K562 (cell line): ENCODE measurements around the gene CDCP1. TPM values are rescaled to one million over a fixed set of nuclear protein-coding genes. Genes with fewer than 3 reads are reported as not detected.

ENCODE experiments used
- CXXC5 ChIP-seq: fragments of 250-450 bp; sonication (Bioruptor Pico); IDR thresholded peaks from 2 replicates; pipeline ENCODE4 v1.8.0; 2022; ENCODE audit warnings: inconsistent platforms, mild to moderate bottlenecking, moderate library complexity
- ERF ChIP-seq: fragments of 450-650 bp; formaldehyde crosslinking; IDR thresholded peaks from 2 replicates; pipeline ENCODE4 v1.4.0; 2020; ENCODE audit warnings: mild to moderate bottlenecking, mixed read lengths
- ETV5 ChIP-seq: sonication (generic); formaldehyde crosslinking; IDR thresholded peaks from 2 replicates; pipeline ENCODE4 v1.4.0; 2020; ENCODE audit warnings: low read depth, mild to moderate bottlenecking, missing genetic modification reagents
- FOXJ3 ChIP-seq: sonication (generic); formaldehyde crosslinking; IDR thresholded peaks from 2 replicates; pipeline ENCODE4 v1.4.0; 2020; ENCODE audit warnings: mild to moderate bottlenecking, missing genetic modification reagents
- HEY1 ChIP-seq: fragments of 250-450 bp; sonication (Bioruptor Pico); IDR thresholded peaks from 2 replicates; pipeline ENCODE4 v1.5.0; 2020; ENCODE audit warnings: mild to moderate bottlenecking, moderate library complexity, borderline replicate concordance
- HOXB6 ChIP-seq: fragments of 250-450 bp; sonication (Bioruptor Pico); IDR thresholded peaks from 2 replicates; pipeline ENCODE4 v1.5.1; 2022; ENCODE audit warnings: mild to moderate bottlenecking, borderline replicate concordance
- JUN ChIP-seq, 2 experiments: sonication (generic) in 1 of 2; formaldehyde crosslinking in 1 of 2; IDR thresholded peaks; 2 replicates each; pipeline versions ENCODE4 v1.6.1 to v1.8.0; 2012 to 2022; ENCODE audit warnings: borderline replicate concordance in 2 of 2, mild to moderate bottlenecking in 2 of 2, improper control_type of control experiment in 1 of 2, low read depth in 1 of 2, low read length in 1 of 2, missing genetic modification reagents in 1 of 2
- TRIM24 ChIP-seq, 2 experiments: fragments of 450-650 bp; IDR thresholded peaks; 2 replicates each; pipeline ENCODE4 v1.6.1; 2016
- ZBTB9 ChIP-seq: fragments of 450-650 bp; formaldehyde crosslinking; IDR thresholded peaks from 2 replicates; pipeline ENCODE4 v1.4.0; 2020; ENCODE audit warnings: mild to moderate bottlenecking, moderate library complexity
- ZNF197 ChIP-seq: fragments of 200-800 bp; sonication (Bioruptor generic); IDR thresholded peaks from 2 replicates; pipeline ENCODE4 v1.6.1; 2016; ENCODE audit warnings: low read depth, missing genetic modification characterization, missing compliant biosample characterization
- ZNF395 ChIP-seq: fragments of 200-800 bp; sonication (Bioruptor generic); IDR thresholded peaks from 2 replicates; pipeline ENCODE4 v1.6.1; 2017; ENCODE audit warnings: missing genetic modification characterization, missing compliant biosample characterization
- ZNF436 ChIP-seq: fragments of 250-450, 450-650 bp; sonication (Bioruptor Pico); formaldehyde crosslinking; IDR thresholded peaks from 2 replicates; pipeline ENCODE4 v1.7.0; 2020; ENCODE audit warnings: mild to moderate bottlenecking
- polyA plus RNA-seq, 8 experiments: library from polyadenylated mRNA; depleted of rRNA in 4 of 8; stranded (reverse) in 5 of 8; unstranded in 3 of 8; fragments of >200 nt; fragmentation: Nextera tagmentation in 2 of 8; fragmentation: Illumina TruSeq in 1 of 8; extraction: Ambion mirVana in 2 of 8; extraction: Trizol in 1 of 8; gene quantifications; 2 replicates each; pipeline versions ENCODE4 v1.2.1 to v1.2.3, GENCODE V29; 2011 to 2014; ENCODE audit warnings: inconsistent platforms in 1 of 8, missing spikeins in 1 of 8
- total RNA-seq, 7 experiments: library from RNA; depleted of rRNA in 6 of 7; stranded (reverse); fragments of >200 nt in 6 of 7; fragmentation: Illumina TruSeq in 2 of 7; extraction: Trizol in 2 of 7; gene quantifications; 2 replicates each; pipeline versions ENCODE4 v1.2.1 to v1.2.3, GENCODE V29; 2011 to 2021; ENCODE audit warnings: low replicate concordance in 1 of 7
- TF ChIP-seq, protein P1 (sequence below): fragments of 450-650 bp; IDR thresholded peaks from 2 replicates; pipeline ENCODE4 v1.6.1; 2016; ENCODE audit warnings: mild to moderate bottlenecking
- TF ChIP-seq, protein P2 (sequence below): fragments of 250-450 bp; sonication (Bioruptor Pico); IDR thresholded peaks from 2 replicates; pipeline ENCODE4 v1.5.0; 2021
- TF ChIP-seq, protein P3 (sequence below), 2 experiments: fragments of 450-650 bp; IDR thresholded peaks; 2 replicates each; pipeline ENCODE4 v1.6.1; 2018; ENCODE audit warnings: mild to moderate bottlenecking in 2 of 2, low read depth in 1 of 2; ENCODE audit not compliant: partially characterized antibody in 2 of 2

CDCP1 gene
- total and polyA plus RNA-seq, 9 of the 15 experiments (the other 6 are each of a cell fraction or from before 2014, with no cell fraction given) = 3.9 to 16.4 (median 5.2) TPM

GRCh38 chr3:45167011-45167911, 21.1 kb upstream of the CDCP1 start (continued):
- TF ChIP-seq ZNF395 (CRISPR knock-in tag) = peak; percentile 97
- no peak; the same call in 1 of the 2 replicates for TF ChIP-seq HOXB6 (CRISPR knock-in tag)
- TF ChIP-seq ETV5 (CRISPR knock-in tag) = peak; percentile 85
- TF ChIP-seq ZNF197 = 0 out of 2 replicates have a peak, but pooled peaks have one; percentile 54
- peak; percentile 63; the same call in 1 of the 2 replicates for TF ChIP-seq FOXJ3 (CRISPR knock-in tag)
- TF ChIP-seq, protein P1, sequence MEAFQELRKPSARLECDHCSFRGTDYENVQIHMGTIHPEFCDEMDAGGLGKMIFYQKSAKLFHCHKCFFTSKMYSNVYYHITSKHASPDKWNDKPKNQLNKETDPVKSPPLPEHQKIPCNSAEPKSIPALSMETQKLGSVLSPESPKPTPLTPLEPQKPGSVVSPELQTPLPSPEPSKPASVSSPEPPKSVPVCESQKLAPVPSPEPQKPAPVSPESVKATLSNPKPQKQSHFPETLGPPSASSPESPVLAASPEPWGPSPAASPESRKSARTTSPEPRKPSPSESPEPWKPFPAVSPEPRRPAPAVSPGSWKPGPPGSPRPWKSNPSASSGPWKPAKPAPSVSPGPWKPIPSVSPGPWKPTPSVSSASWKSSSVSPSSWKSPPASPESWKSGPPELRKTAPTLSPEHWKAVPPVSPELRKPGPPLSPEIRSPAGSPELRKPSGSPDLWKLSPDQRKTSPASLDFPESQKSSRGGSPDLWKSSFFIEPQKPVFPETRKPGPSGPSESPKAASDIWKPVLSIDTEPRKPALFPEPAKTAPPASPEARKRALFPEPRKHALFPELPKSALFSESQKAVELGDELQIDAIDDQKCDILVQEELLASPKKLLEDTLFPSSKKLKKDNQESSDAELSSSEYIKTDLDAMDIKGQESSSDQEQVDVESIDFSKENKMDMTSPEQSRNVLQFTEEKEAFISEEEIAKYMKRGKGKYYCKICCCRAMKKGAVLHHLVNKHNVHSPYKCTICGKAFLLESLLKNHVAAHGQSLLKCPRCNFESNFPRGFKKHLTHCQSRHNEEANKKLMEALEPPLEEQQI = no peak
- TF ChIP-seq, protein P2, sequence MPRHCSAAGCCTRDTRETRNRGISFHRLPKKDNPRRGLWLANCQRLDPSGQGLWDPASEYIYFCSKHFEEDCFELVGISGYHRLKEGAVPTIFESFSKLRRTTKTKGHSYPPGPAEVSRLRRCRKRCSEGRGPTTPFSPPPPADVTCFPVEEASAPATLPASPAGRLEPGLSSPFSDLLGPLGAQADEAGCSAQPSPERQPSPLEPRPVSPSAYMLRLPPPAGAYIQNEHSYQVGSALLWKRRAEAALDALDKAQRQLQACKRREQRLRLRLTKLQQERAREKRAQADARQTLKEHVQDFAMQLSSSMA (CRISPR knock-in tag) = no peak; the same call in 1 of the 2 replicates
- TF ChIP-seq, protein P3, sequence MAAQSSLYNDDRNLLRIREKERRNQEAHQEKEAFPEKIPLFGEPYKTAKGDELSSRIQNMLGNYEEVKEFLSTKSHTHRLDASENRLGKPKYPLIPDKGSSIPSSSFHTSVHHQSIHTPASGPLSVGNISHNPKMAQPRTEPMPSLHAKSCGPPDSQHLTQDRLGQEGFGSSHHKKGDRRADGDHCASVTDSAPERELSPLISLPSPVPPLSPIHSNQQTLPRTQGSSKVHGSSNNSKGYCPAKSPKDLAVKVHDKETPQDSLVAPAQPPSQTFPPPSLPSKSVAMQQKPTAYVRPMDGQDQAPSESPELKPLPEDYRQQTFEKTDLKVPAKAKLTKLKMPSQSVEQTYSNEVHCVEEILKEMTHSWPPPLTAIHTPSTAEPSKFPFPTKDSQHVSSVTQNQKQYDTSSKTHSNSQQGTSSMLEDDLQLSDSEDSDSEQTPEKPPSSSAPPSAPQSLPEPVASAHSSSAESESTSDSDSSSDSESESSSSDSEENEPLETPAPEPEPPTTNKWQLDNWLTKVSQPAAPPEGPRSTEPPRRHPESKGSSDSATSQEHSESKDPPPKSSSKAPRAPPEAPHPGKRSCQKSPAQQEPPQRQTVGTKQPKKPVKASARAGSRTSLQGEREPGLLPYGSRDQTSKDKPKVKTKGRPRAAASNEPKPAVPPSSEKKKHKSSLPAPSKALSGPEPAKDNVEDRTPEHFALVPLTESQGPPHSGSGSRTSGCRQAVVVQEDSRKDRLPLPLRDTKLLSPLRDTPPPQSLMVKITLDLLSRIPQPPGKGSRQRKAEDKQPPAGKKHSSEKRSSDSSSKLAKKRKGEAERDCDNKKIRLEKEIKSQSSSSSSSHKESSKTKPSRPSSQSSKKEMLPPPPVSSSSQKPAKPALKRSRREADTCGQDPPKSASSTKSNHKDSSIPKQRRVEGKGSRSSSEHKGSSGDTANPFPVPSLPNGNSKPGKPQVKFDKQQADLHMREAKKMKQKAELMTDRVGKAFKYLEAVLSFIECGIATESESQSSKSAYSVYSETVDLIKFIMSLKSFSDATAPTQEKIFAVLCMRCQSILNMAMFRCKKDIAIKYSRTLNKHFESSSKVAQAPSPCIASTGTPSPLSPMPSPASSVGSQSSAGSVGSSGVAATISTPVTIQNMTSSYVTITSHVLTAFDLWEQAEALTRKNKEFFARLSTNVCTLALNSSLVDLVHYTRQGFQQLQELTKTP (IDR thresholded peaks at IDR 0.05; ENCODE audit: low read depth in 1 of 2, partially characterized antibody in 2 of 2) = peak; percentile 48 to 49
- TF ChIP-seq JUN (IDR thresholded peaks at IDR 0.05; ENCODE audit: borderline replicate concordance, low read depth, low read length) = peak; percentile 80
- TF ChIP-seq JUN (CRISPR knock-in tag; IDR thresholded peaks at IDR 0.05; ENCODE audit: borderline replicate concordance) = no peak
- TF ChIP-seq ERF (CRISPR knock-in tag) = peak; percentile 77; the same call in 1 of the 2 replicates
- TF ChIP-seq ZNF436 (CRISPR knock-in tag) = no peak
- peak; percentile 88 for TF ChIP-seq ZBTB9 (CRISPR knock-in tag)
- TF ChIP-seq CXXC5 (CRISPR knock-in tag) = peak; percentile 87
- TF ChIP-seq TRIM24 (IDR thresholded peaks at IDR 0.05) = peak in 1 of 2 experiments; percentile 51; a peak in 1 of 4 replicates
- no peak for TF ChIP-seq HEY1 (CRISPR knock-in tag)
